Activated B cell treated with CpG ODN at 0.5 μM for 24 hours (primary cell): ENCODE data around the gene ADRA2C. TPM values are rescaled to one million over a fixed set of nuclear protein-coding genes. Genes with fewer than 3 reads are reported as not detected.

Source experiments
- ATAC-seq: fragments of 200-7000 bp; cut with Tn5 transposase; one replicate; pipeline ENCODE4 v1.10.0; 2021; ENCODE audit warnings: low read depth, mild to moderate bottlenecking, moderate library complexity
- CTCF ChIA-PET: fragments of 350-600 bp; sonication (Branson Sonifier 250); formaldehyde crosslinking; loops from one replicate; lab custom pipeline; 2021; ENCODE audit warnings: antibody characterized with exemption; lab: Charles Lee
- POLR2A ChIA-PET: fragments of 350-600 bp; sonication (Branson Sonifier 250); formaldehyde crosslinking; loops from one replicate; lab custom pipeline; 2021; ENCODE audit warnings: antibody characterized with exemption; lab: Charles Lee
- DNase-seq: peaks from one replicate; pipeline ENCODE4 v3.0.0; 2022
- H3K27ac Mint-ChIP-seq: one replicate; pipeline ENCODE4 v1.8.0; 2020; ENCODE audit warnings: mixed read lengths
- H3K27me3 Mint-ChIP-seq: one replicate; pipeline ENCODE4 v1.8.0; 2021; ENCODE audit warnings: mixed read lengths
- H3K36me3 Mint-ChIP-seq: one replicate; pipeline ENCODE4 v1.8.0; 2021; ENCODE audit warnings: low read depth, mixed read lengths
- H3K4me1 Mint-ChIP-seq: one replicate; pipeline ENCODE4 v1.8.0; 2021; ENCODE audit warnings: mixed read lengths
- H3K4me3 Mint-ChIP-seq: one replicate; pipeline ENCODE4 v1.8.0; 2020; ENCODE audit warnings: mild to moderate bottlenecking, mixed read lengths
- H3K9me3 Mint-ChIP-seq: one replicate; pipeline ENCODE4 v1.8.0; 2020; ENCODE audit warnings: mixed read lengths
- CTCF ChIP-seq: fragments of 200-600 bp; IDR thresholded peaks from one replicate; pipeline ENCODE4 v1.8.0; 2022; ENCODE audit warnings: antibody characterized with exemption, mild to moderate bottlenecking
- intact Hi-C: fragments of 100-400 bp; cut with micrococcal nuclease; formaldehyde crosslinking; loops from one replicate; pipeline ENCODE4 v1.15.1; 2024
- total RNA-seq: library from RNA; stranded (reverse); gene quantifications from 2 replicates; pipeline ENCODE4 v1.2.3, GENCODE V29; 2022

Gene ADRA2C
- total RNA-seq, 1 donor from 2014 or later = not detected

GRCh38 chr4:3771164-3771809, 5.1 kb downstream of the ADRA2C start:
- Mint-ChIP-seq H3K4me3 (no peak overlapping the region), H3K4me1 (peaks cover 6% of the 10 kb centered on the region), H3K27ac (no peak overlapping the region), H3K9me3 (no peaks in the 10 kb centered on the region), H3K36me3 (no peaks in the 10 kb centered on the region), H3K27me3 (peaks cover 16% of the 10 kb centered on the region)
- POLR2A ChIA-PET = no interaction called here
- TF ChIP-seq CTCF = no peak
- DNase-seq = no peak
- intact Hi-C loops = no loop called here
- no peak for ATAC-seq
- CTCF ChIA-PET = no interaction called here

- no peak for DNase-seq
- peaks cover 11% of the 10 kb centered on the region for H3K27me3 Mint-ChIP-seq
- no peaks in the 10 kb centered on the region for H3K36me3 Mint-ChIP-seq
- ChIA-PET POLR2A (no interaction called here), CTCF (no interaction called here)
- TF ChIP-seq CTCF = no peak
- peaks cover 3% of the 10 kb centered on the region for H3K4me1 Mint-ChIP-seq
- H3K27ac Mint-ChIP-seq = no peak overlapping the region
- ATAC-seq = no peak
- intact Hi-C loops = no loop called here
- no peaks in the 10 kb centered on the region for H3K9me3 Mint-ChIP-seq
- no peak overlapping the region for H3K4me3 Mint-ChIP-seq
Observed at GRCh38 chr4:3771939-3772495, 5.8 kb downstream of the ADRA2C start.

GRCh38 chr4:3772632-3773031, 6.4 kb downstream of the ADRA2C start:
- Mint-ChIP-seq H3K4me3 (no peak overlapping the region), H3K27ac (no peak overlapping the region), H3K9me3 (no peaks in the 10 kb centered on the region), H3K4me1 (peaks cover 2% of the 10 kb centered on the region), H3K36me3 (no peaks in the 10 kb centered on the region), H3K27me3 (peaks cover 10% of the 10 kb centered on the region)
- DNase-seq = no peak
- ChIA-PET POLR2A (no interaction called here), CTCF (no interaction called here)
- intact Hi-C loops = no loop called here
- ATAC-seq = no peak
- no peak for TF ChIP-seq CTCF

- ChIA-PET CTCF (no interaction called here), POLR2A (no interaction called here)
- Mint-ChIP-seq H3K27ac (no peak overlapping the region), H3K36me3 (no peaks in the 10 kb centered on the region), H3K4me1 (no peaks in the 10 kb centered on the region), H3K27me3 (peaks cover 6% of the 10 kb centered on the region), H3K9me3 (no peaks in the 10 kb centered on the region), H3K4me3 (no peak overlapping the region)
- TF ChIP-seq CTCF = no peak
- DNase-seq (no peak), ATAC-seq (no peak)
- intact Hi-C loops = no loop called here
Observed at GRCh38 chr4:3773552-3774001, 7.4 kb downstream of the ADRA2C start.

GRCh38 chr4:3774253-3774883, 8.2 kb downstream of the ADRA2C start:
- DNase-seq (no peak), ATAC-seq (no peak)
- H3K4me3 Mint-ChIP-seq = no peak overlapping the region
- POLR2A ChIA-PET = no interaction called here
- H3K27me3 Mint-ChIP-seq = peaks cover 6% of the 10 kb centered on the region
- H3K27ac Mint-ChIP-seq = no peak overlapping the region
- TF ChIP-seq CTCF = no peak
- intact Hi-C loops = no loop called here
- CTCF ChIA-PET = no interaction called here
- H3K9me3 Mint-ChIP-seq = no peaks in the 10 kb centered on the region
- no peaks in the 10 kb centered on the region for H3K4me1 Mint-ChIP-seq
- H3K36me3 Mint-ChIP-seq = no peaks in the 10 kb centered on the region
